Heart right ventricle (tissue), 16 donors: ENCODE results near the gene JPT2. TPM values are rescaled to one million over a fixed set of nuclear protein-coding genes. Genes with fewer than 3 reads are reported as not detected.
A peak's percentile ranks its signal among the peaks of the same experiment; 100 is the strongest.

Source experiments
- ATAC-seq, 8 donors: fragments of 200-7000 bp; cut with Tn5 transposase; one replicate each; pipeline ENCODE4 v1.9.1; 2020; ENCODE audit warnings: mild to moderate bottlenecking in 8 of 8, moderate library complexity in 8 of 8, moderate number of reproducible peaks in 1 of 8
- DNase-seq, 2 donors: peaks; one replicate each; pipeline ENCODE4 v3.0.0-alpha.2; 2020
- H3K27ac ChIP-seq, 10 donors: fragments of 200-600 bp; sonication (generic) in 2 of 10; one replicate each; pipeline versions ENCODE4 v1.5.0 to v1.8.0; 2020 to 2022; ENCODE audit warnings: mild to moderate bottlenecking in 3 of 10
- H3K27me3 ChIP-seq, 7 donors: fragments of 200-600 bp; one replicate each; pipeline ENCODE4 v1.8.0; 2021 to 2022; ENCODE audit warnings: mild to moderate bottlenecking in 2 of 7
- H3K36me3 ChIP-seq, 9 donors: fragments of 200-600 bp; sonication (generic) in 1 of 9; one replicate each; pipeline versions ENCODE4 v1.5.0 to v1.8.0; 2020 to 2022; ENCODE audit warnings: mild to moderate bottlenecking in 2 of 9
- H3K4me1 ChIP-seq, 9 donors: fragments of 200-600 bp; sonication (generic) in 1 of 9; one replicate each; pipeline versions ENCODE4 v1.5.0 to v1.8.0; 2020 to 2022; ENCODE audit warnings: mild to moderate bottlenecking in 4 of 9
- H3K4me3 ChIP-seq, 10 donors: fragments of 200-600 bp; sonication (generic) in 2 of 10; one replicate each; pipeline versions ENCODE4 v1.5.0 to v1.8.0; 2020 to 2022; ENCODE audit warnings: mild to moderate bottlenecking in 7 of 10, moderate library complexity in 2 of 10
- H3K9me3 ChIP-seq, 11 donors: fragments of 200-600 bp in 10 of 11; sonication (generic) in 2 of 11; one replicate each; pipeline versions ENCODE4 v1.5.0 to v1.8.0; 2013 to 2022; ENCODE audit warnings: mild to moderate bottlenecking in 2 of 11, control low read depth in 1 of 11, moderate library complexity in 1 of 11
- WGBS, 2 donors: extraction: QIAGEN DNeasy Blood & Tissue Kit; methylation state at CpG; one replicate each; pipeline ENCODE4 v1.1.7; 2013; ENCODE audit warnings: inconsistent platforms in 1 of 2; 5-methylcytosine and 5-hydroxymethylcytosine counted together
- intact Hi-C, 10 donors: fragments of 100-400 bp; cut with DNase I; formaldehyde crosslinking; loops; one replicate each; pipeline versions ENCODE4 v1.11.1 to v1.14.2; 2022
- polyA plus RNA-seq, 2 donors: library from polyadenylated mRNA; stranded (reverse); fragments of 200-250 nt; gene quantifications; one replicate each; pipeline ENCODE4 v1.2.3, GENCODE V29; 2013
- total RNA-seq, 10 donors: library from RNA; stranded (reverse); fragmentation: NEBNext Ultra II Directional in 3 of 10; extraction: Animal tissue kit (Norgen Biotek cat#: 25700) in 3 of 10; gene quantifications; one replicate each; pipeline versions ENCODE4 v1.2.1 to v1.2.4, GENCODE V29; 2021 to 2023
- TF ChIP-seq, protein P1 (sequence below), 9 donors: fragments of 200-600 bp; sonication (generic) in 2 of 9; IDR thresholded peaks; one replicate each; pipeline versions ENCODE4 v1.5.0 to v1.8.0; 2021 to 2022; ENCODE audit warnings: antibody characterized with exemption in 9 of 9, mild to moderate bottlenecking in 5 of 9, moderate library complexity in 1 of 9
- donor health status: Arrhythmogenic right ventricular cardiomyopathy.
- donor health status: ischemic (EF 13 %, LVEDD 7.1; RV severe dilation, severe dysfunction).
- donor health status: healthy with polysubstance abuse.
- donor health status: DM: no; HTN: yes; CAD: no.
- donor health status: DM: no; HTN: no; CAD: no.
- donor health status: ischemic (EF 25% LVEDD 6.9; RV normal size, moderate dysfunction).
- donor health status: ischemic (EF 25% LVEDD 5.7; RV mildly dilated, moderate dysfunction).
- donor health status: healthy.
- donor health status: DM: yes; HTN: yes; CAD: no.
- donor health status: Ischemic cardiomyopathy.
- donor health status: ischemic (EF 35%, LVEDD 5.7; RV mildly dilated, moderate dysfunction).
- donor health status: nonischemic (EF 11% LVEDD 7.7; RV severe dilation, severe dysfunction).
- donor health status: DM: yes; HTN: yes; CAD: no.
- donor health status: PGD.
- donor health status: ischemic (EF 29% LVEDD 5.4; RV normal size, mild dysfunction).
- donor health status: nonischemic (EF 23%, LVEDD 6.1; RV moderate dilation, normal function).

JPT2 gene
- total and polyA plus RNA-seq, 12 donors = 10.0 to 57.5 (median 32.2) TPM

DNA sequence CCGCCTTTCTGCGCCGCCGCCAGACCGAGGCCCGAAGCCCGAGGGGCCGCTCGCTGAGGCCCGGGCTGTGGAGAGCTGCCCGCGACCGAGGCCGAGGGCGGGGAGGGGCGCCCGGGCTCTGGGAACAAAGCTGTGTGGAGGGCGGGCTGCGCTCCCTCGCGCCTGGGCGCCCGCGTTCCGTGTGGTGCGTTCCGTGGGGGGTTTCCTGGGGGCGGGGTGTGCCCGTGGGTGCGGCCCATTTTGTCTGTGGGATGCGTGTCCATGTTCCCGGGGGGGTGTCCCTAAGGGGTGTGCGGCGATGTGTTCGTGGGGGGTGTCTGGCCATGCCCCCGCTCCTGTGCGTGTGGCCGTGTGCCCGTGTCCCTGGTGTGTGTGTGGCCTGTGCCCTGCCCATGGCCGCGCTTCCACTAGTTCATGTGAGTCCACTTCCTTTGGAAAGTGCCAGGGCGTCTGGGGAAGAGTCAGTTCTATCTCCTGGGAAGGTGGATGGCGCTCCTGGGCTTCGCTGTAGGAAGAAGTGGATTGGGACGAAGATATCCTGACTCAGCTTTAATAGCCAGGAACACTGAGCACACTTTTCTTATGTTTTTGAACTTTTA is 520 bp downstream of the JPT2 start:
- Histone ChIP-seq H3K9me3 (no peaks in the 10 kb centered on the region), H3K4me1 (peaks cover 3 to 15% (median 6%) of the 10 kb centered on the region in 9 donors), H3K27me3 (no peaks in the 10 kb centered on the region), H3K4me3 (peak overlapping the region; percentile 64 to 85 (median 77)), H3K36me3 (peaks cover 0 to 32% (median 17%) of the 10 kb centered on the region in 9 donors), H3K27ac (peak overlapping the region; percentile 2 to 85 (median 76))
- DNase-seq (peak; percentile 17 to 29), ATAC-seq (peak; percentile 10 to 64 (median 26))
- intact Hi-C loops = loop anchor here in 1 of 10 donors (2.0 kb wide), 1 partner anchor 28 kb away; the partner anchor contains the start of gene MAPK8IP3
- WGBS, 2 donors = 1 to 2% methylated on average over 33 to 45 of the region's 45 CpGs
- TF ChIP-seq, protein P1, sequence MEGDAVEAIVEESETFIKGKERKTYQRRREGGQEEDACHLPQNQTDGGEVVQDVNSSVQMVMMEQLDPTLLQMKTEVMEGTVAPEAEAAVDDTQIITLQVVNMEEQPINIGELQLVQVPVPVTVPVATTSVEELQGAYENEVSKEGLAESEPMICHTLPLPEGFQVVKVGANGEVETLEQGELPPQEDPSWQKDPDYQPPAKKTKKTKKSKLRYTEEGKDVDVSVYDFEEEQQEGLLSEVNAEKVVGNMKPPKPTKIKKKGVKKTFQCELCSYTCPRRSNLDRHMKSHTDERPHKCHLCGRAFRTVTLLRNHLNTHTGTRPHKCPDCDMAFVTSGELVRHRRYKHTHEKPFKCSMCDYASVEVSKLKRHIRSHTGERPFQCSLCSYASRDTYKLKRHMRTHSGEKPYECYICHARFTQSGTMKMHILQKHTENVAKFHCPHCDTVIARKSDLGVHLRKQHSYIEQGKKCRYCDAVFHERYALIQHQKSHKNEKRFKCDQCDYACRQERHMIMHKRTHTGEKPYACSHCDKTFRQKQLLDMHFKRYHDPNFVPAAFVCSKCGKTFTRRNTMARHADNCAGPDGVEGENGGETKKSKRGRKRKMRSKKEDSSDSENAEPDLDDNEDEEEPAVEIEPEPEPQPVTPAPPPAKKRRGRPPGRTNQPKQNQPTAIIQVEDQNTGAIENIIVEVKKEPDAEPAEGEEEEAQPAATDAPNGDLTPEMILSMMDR (IDR thresholded peaks at IDR 0.05) = no peak

GRCh38 chr16:1680361-1680760 is 2.3 kb downstream of the JPT2 start:
- no peak overlapping the region for H3K27ac ChIP-seq
- DNase-seq (no peak), ATAC-seq (no peak)
- H3K36me3 ChIP-seq = peaks cover 0 to 32% (median 3%) of the 10 kb centered on the region in 9 donors
- H3K4me3 ChIP-seq = no peak overlapping the region
- 96 to 97% methylated on average over 14 of the region's 14 CpGs for WGBS, 2 donors
- intact Hi-C loops = no loop called here
- no peaks in the 10 kb centered on the region for H3K27me3 ChIP-seq
- H3K4me1 ChIP-seq = peaks cover 3 to 15% (median 6%) of the 10 kb centered on the region in 9 donors
- no peaks in the 10 kb centered on the region for H3K9me3 ChIP-seq
- TF ChIP-seq, protein P1 (IDR thresholded peaks at IDR 0.05) = no peak

GRCh38 chr16:1681032-1681431 is 3.0 kb downstream of the JPT2 start:
- Histone ChIP-seq H3K27ac (no peak overlapping the region), H3K36me3 (peaks cover 0 to 32% (median 6%) of the 10 kb centered on the region in 9 donors), H3K4me1 (peaks cover 3 to 15% (median 6%) of the 10 kb centered on the region in 9 donors), H3K9me3 (no peaks in the 10 kb centered on the region), H3K4me3 (no peak overlapping the region), H3K27me3 (no peaks in the 10 kb centered on the region)
- no peak for DNase-seq
- TF ChIP-seq, protein P1 (IDR thresholded peaks at IDR 0.05) = no peak
- intact Hi-C loops = no loop called here
- ATAC-seq = no peak
- whole genome bisulfite sequencing, 2 donors = 94 to 95% methylated on average over 10 of the region's 10 CpGs

DNA sequence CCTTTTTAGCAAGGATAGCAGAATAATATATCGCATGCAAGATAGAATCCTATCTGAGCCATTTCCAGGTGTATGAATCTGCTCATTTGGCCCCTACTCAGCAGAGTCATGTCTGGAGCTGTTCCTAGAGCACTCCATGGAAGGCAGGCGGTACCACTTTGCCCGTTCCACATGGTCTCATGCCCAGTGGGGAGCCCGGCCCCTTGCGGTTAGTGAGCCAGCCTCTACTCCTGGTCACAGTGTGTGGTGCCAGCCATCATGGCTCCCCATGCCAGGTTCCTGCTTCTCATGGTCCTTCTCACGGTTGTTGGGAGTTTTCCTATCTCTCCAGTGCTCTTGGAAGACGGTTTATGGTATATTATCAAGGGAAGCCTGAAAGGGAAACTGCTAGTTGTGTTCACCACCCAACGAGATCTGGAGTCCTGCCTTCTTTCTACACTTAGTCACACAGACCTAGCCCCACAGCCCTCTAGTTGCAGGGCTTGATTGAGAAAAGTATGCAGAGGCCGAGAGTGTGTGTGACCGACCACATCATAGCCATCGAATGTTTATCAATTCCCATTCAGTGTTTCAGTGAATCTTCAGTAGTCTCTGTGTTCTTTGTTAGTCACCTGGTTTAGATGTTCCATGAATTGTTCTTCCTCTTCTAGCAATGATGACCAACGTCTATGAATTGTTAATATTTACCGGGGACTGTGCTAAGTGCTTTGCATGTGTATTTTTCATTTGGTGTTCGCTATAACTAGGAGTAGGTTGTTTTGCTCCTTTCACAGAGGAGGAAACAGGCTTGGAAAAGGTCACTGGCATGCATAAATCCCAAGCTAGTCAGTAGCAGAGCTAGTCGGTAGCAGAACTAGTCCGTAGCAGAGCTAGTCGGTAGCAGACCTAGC is 9.6 kb downstream of the JPT2 start:
- TF ChIP-seq, protein P1 (IDR thresholded peaks at IDR 0.05) = no peak
- ATAC-seq = peak in 5 of 8 donors; percentile 32 to 77 (median 45)
- Histone ChIP-seq H3K9me3 (no peaks in the 10 kb centered on the region), H3K4me3 (no peak overlapping the region), H3K27ac (peak overlapping the region in 3 of 10 donors; percentile 67 to 78 (median 74)), H3K27me3 (no peaks in the 10 kb centered on the region), H3K4me1 (peaks cover 0 to 35% (median 5%) of the 10 kb centered on the region in 9 donors), H3K36me3 (peaks cover 0 to 92% (median 15%) of the 10 kb centered on the region in 9 donors)
- intact Hi-C loops = no loop called here
- DNase-seq = no peak
- 89 to 91% methylated on average over 17 of the region's 17 CpGs for WGBS, 2 donors
